ENCODE measurements around the gene AGR3.

The AGR3 gene

DNA sequence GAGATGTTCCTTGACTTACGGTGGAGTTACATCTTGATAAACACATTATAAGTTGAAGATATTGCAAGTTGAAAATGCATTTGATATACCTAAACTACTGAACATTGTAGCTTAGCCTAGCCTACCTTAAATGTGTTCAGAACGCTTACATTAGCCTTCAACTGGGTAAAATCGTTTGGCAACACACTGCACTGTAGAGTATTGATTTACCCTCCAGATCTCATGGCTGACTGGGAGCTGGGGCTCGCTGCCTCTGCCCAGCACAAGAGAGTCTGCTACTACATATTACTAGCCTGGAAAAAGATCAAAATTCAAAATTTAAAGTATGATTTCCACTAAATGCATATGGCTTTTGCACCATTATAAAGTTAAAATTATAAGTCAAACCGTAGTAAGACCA lies 7.5 kb upstream of the AGR3 start:
- no peak for DNase-seq (ENCODE audit: low spot score)
- TF ChIP-seq, protein P1, sequence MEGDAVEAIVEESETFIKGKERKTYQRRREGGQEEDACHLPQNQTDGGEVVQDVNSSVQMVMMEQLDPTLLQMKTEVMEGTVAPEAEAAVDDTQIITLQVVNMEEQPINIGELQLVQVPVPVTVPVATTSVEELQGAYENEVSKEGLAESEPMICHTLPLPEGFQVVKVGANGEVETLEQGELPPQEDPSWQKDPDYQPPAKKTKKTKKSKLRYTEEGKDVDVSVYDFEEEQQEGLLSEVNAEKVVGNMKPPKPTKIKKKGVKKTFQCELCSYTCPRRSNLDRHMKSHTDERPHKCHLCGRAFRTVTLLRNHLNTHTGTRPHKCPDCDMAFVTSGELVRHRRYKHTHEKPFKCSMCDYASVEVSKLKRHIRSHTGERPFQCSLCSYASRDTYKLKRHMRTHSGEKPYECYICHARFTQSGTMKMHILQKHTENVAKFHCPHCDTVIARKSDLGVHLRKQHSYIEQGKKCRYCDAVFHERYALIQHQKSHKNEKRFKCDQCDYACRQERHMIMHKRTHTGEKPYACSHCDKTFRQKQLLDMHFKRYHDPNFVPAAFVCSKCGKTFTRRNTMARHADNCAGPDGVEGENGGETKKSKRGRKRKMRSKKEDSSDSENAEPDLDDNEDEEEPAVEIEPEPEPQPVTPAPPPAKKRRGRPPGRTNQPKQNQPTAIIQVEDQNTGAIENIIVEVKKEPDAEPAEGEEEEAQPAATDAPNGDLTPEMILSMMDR (conservative IDR thresholded peaks at IDR 0.05; ENCODE audit: low read depth), result no peak
- no peak overlapping the region for H3K27ac ChIP-seq
- ChIA-PET POLR2A (ENCODE audit: low non-redundant PET) (no interaction called here), CTCF (no interaction called here)

DNA sequence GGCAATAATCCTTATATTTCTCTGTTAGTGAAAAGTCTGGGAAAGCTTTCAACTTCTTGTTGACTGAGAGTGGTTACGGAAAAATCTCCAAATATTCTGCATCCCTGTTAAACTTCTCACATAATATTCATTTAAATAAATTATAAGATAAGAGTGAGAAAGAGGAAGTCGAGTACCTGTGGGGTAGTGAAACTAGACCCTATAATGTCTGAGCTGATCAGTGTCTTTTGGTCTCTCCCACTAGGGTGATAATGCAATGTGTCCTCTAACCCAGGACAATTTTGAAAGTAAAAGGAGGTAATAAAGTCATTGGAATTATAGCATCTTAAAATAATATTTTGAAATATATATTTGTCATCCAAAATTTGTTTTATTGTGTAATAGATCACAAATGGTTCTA lies 2.1 kb upstream of the AGR3 start:
- no peak for DNase-seq (ENCODE audit: low spot score)
- ChIA-PET POLR2A (ENCODE audit: low non-redundant PET) (no interaction called here), CTCF (no interaction called here)
- no peak overlapping the region for H3K27ac ChIP-seq
- TF ChIP-seq, protein P1 (conservative IDR thresholded peaks at IDR 0.05; ENCODE audit: low read depth), result no peak

DNA sequence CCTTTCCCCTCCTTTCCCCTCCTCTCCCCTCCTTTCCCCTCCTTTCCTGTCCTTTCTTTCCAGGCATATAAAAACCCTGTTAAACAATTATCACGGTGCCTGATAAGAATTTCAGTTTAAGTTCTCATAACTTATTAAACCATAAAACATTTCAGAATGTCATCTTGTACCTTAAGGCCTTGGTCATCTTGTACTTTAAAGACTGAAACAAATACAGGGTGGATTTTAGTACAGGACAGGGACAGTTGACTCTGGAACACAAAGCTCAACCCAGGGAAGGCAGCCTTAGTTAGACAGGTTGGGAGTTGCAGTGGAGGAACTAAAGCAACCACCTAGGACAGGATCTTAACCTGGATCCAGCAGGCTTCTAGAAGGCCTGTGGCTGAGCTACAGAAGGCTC lies 1.2 kb downstream of the AGR3 start:
- ChIA-PET CTCF (no interaction called here), POLR2A (ENCODE audit: low non-redundant PET) (no interaction called here)
- DNase-seq (ENCODE audit: low spot score), result no peak
- TF ChIP-seq, protein P1 (conservative IDR thresholded peaks at IDR 0.05; ENCODE audit: low read depth), result no peak
- no peak overlapping the region for H3K27ac ChIP-seq

DNA sequence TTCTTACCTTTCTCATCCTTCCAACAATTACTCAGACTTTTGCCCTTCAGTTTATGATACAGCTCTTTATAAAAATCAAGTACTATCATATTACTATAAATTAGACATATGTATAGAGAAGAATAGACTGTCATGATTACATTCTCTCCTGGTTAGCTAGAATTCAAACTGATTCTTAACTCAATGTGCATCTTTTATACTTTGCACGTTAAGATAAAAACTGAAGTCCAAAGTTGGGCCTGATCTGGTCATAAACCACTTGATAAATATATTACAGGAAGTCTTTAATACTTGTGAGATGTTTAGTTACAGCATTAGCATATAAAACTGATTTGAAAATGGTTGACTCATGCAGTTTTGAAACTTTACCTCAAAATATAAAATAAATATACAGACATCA lies 2.6 kb downstream of the AGR3 start:
- CTCF ChIA-PET, result no interaction called here
- DNase-seq (ENCODE audit: low spot score), result no peak

DNA sequence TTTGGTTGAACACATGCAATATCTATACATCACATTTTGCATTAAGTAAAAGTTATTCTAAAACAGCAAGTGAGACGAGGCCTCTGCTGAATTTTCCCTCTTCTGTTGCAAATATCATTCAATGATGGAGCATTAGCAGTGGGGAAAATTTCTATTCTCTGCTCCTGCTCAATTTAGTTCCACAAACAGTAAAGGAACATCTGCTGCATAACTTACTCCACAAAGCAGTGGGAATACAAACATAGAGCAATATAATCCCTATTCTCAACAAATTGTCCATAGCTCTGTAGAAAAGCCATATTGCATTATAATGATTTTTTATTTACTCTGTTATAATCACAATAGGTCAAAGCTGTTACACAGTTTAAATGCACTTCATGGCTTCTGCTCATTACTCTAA lies 5.9 kb downstream of the AGR3 start:
- no peak for DNase-seq (ENCODE audit: low spot score)
- POLR2A ChIA-PET (ENCODE audit: low non-redundant PET), result no interaction called here
- H3K27ac ChIP-seq, result no peak overlapping the region
- CTCF ChIA-PET, result no interaction called here
- TF ChIP-seq, protein P1 (conservative IDR thresholded peaks at IDR 0.05; ENCODE audit: low read depth), result no peak

More for the DNA sequence above, 2.6 kb downstream of the AGR3 start:
- POLR2A ChIA-PET (ENCODE audit: low non-redundant PET), result no interaction called here
- H3K27ac ChIP-seq, result no peak overlapping the region
- TF ChIP-seq, protein P1 (conservative IDR thresholded peaks at IDR 0.05; ENCODE audit: low read depth), result no peak

DNA sequence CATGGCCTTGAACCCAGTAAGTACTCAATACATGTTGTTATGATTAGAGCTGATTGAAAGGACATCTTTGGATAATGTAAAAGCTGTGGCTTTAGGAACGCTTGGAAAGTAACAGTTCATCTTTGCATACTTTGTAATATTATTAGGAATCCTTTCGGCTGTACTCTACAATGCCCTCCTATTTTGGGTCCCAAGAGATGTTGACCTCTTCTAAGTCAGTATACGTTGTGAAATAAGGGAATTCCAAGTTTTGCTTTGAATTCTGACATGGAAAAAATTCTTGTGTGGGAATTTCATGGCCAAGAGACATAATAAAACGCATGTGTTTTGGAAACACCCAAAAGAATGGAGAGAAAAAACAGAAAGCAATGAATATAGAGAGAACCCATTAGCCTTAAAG lies 7.7 kb downstream of the AGR3 start:
- POLR2A ChIA-PET (ENCODE audit: low non-redundant PET), result no interaction called here

More for the DNA sequence above, 7.7 kb downstream of the AGR3 start:
- H3K27ac ChIP-seq, result no peak overlapping the region
- no peak for DNase-seq (ENCODE audit: low spot score)
- TF ChIP-seq, protein P1 (conservative IDR thresholded peaks at IDR 0.05; ENCODE audit: low read depth), result no peak
- CTCF ChIA-PET, result interaction anchor here (0.5 to 0.6 kb wide), 2 partner anchors 52 to 190 kb away, joined by 3 to 6 read pairs; no protein-coding TSS in a partner anchor
